Measurements from ENCODE around the gene PIGB.
A peak's percentile ranks its signal among the peaks of the same experiment; 100 is the strongest.
"Not testable (repeated sequence)": the region's sequence is repeated elsewhere in the genome, so short reads cannot be mapped to it uniquely, and the experiment has no call there.

PIGB gene

DNA sequence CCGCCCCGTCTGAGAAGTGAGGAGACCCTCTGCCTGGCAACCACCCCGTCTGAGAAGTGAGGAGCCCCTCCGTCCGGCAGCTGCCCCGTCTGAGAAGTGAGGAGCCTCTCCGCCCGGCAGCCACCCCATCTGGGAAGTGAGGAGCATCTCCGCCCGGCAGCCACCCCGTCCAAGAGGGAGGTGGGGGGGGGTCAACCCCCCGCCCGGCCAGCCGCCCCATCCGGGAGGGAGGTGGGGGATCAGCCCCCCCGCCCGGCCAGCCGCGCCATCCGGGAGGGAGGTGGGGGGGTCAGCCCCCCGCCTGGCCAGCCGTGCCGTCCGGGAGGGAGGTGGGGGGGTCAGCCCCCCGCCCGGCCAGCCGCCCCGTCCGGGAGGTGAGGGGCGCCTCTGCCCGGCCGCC, 16.2 kb upstream of the PIGB start:
- DNase-seq (ENCODE audit: low spot score): not testable (repeated sequence)

GRCh38 chr15:55319537-55320237, 665 bp downstream of the PIGB start:
- peak; percentile 53 for DNase-seq (ENCODE audit: low spot score)

DNA sequence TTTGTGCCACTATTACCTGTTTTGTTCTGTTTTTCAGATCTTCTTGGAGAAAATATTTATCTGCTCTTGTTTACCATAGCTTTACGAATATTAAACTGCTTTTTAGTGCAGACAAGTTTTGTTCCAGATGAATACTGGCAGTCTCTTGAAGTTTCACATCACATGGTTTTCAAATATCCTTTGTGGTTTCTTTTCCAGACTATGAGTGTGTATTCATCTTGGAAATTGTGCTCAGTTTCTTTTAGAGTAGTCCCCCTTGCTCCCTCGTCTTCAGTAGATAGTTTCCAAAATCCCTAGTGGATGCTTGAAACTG, 1.2 kb downstream of the PIGB start:
- peak; percentile 20 for DNase-seq (ENCODE audit: low spot score)

DNA sequence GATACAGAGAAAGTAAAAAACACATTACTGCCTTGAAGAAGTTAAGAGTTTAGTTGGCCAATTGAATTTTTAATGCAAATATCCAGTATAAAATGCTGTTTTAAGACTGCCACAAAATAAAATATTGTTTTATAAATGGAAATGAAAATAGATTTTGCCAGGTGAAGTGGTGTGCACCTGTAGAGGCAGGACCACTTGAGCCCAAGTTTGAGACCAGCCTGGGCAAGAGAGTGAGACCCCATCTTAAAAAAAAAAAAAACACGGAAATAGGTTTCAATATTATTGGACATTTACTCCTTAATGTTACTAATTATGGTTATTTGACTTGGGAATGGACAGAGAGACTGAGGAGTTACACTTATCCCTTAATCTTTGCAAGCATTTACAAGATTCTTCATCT, 1.9 kb downstream of the PIGB start:
- DNase-seq (ENCODE audit: low spot score): no peak

- DNase-seq (ENCODE audit: low spot score): no peak
Measured at GRCh38 chr15:55322467-55322866, 3.4 kb downstream of the PIGB start.

- DNase-seq (ENCODE audit: low spot score): no peak
Measured at GRCh38 chr15:55327387-55327786, 8.4 kb downstream of the PIGB start.

- no peak for DNase-seq (ENCODE audit: low spot score)
Measured at GRCh38 chr15:55334371-55334770, 15.3 kb downstream of the PIGB start.

- DNase-seq (ENCODE audit: low spot score): no peak
Measured at GRCh38 chr15:55334997-55335396, 16.0 kb downstream of the PIGB start.

- DNase-seq (ENCODE audit: low spot score): no peak
Measured at GRCh38 chr15:55337160-55337559, 18.1 kb downstream of the PIGB start.

DNA sequence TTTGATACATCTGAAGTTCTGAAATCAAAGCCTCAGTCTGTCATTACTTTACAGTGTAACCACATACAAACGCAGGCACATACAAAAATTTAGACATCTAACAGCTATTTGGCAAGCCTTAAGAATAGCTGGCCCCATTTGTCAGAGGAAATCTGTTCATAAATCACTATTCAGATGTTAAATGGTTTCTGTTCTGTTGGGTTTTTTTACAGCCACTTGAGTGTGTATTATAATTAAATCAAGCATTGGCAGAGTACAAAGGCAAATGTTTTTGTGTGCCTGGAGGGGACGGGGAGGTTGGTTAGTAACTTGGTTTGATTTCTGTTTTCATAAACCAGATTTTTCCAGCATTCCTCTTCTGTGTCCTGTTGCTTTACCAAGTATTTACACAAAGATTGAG, 24.1 kb downstream of the PIGB start:
- peak; percentile 20 for DNase-seq (ENCODE audit: low spot score)

- DNase-seq (ENCODE audit: low spot score): peak; percentile 55
Measured at GRCh38 chr15:55344206-55344605, 25.2 kb downstream of the PIGB start.

- DNase-seq (ENCODE audit: low spot score): no peak
Measured at GRCh38 chr15:55348281-55348778, 29.3 kb downstream of the PIGB start.

- DNase-seq (ENCODE audit: low spot score): no peak
Measured at GRCh38 chr15:55349282-55349681, 30.3 kb downstream of the PIGB start.

DNA sequence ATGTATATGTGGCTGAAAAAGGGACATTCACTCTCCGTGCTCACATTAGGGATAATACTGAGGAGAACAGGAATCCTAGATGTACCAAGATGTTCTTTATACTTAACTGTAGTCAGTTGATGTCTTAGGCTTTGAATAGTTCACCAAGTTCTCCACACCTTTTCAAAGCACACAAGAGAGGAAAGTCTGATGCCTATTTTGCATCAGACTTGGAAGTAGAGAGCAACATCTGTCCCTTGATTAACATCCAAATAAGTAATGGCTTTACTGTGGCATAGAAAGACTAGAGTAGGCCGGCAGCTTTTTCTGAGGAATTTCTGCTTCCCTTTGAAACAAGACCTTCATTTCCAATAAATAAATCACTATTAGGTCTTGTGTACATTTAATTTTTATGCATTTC, 34.0 kb downstream of the PIGB start:
- DNase-seq (ENCODE audit: low spot score): no peak

- no peak for DNase-seq (ENCODE audit: low spot score)
Measured at GRCh38 chr15:55356985-55357585, 38.1 kb downstream of the PIGB start.

DNA sequence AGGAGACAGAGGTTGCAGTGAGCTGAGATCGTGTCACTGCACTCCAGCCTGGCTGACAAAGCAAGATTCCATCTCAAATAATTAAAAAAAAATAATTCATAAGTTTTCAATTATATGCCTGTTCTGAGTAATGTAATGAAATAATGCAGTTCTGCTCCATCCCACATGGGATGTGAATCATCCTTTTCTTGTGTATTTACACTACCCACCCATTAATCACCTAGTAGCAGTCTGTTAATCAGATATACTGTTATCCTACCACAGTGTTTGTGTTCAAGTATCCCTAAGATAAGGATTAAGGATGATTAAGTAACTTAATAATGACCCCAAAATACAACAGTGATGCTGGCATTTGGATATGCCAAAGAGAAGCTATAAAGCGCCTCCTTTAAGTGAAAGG, 38.8 kb downstream of the PIGB start:
- peak; percentile 40 for DNase-seq (ENCODE audit: low spot score)

GRCh38 chr15:55358471-55358870, 39.4 kb downstream of the PIGB start:
- DNase-seq (ENCODE audit: low spot score): no peak

DNA sequence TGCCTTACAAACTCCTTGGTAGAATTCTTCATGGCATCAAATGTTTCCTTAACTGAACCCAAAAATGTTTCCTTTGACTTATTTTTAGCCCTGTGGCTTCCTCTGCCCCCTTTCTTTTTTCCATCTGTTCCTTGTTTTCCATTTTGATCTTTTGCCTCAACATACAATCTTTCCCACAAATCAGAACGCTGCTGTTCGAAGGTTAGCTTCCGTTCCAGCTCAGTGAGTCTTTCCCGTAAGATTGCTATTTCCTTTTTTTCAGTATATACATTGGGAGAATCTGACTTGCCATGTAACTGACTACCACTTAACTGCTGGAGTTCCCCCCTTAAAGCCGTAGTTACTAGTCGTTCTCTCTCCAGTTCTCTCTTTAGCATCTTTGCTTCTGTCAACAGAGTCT, 41.2 kb downstream of the PIGB start:
- DNase-seq (ENCODE audit: low spot score): no peak

GRCh38 chr15:55361048-55361447, 42.0 kb downstream of the PIGB start:
- no peak for DNase-seq (ENCODE audit: low spot score)

DNA sequence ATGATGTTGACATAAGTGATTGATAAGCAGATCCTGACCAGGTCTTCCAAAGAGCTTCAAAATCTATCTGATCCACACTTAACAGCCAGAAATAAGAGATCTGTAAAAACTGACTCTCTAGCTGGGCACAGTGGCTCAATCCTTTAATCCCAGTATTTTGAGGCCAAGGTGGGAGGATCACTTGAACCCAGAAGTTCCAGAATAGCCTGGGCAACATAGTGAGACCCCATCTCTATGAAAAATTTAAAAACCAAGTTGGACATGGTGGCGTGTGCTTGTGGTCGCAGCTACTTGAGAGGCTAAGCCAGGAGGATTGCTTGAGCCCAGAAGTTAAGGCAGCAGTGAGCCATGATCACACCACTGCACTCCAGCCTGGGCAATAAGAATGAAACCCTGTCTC, 43.6 kb downstream of the PIGB start:
- no peak for DNase-seq (ENCODE audit: low spot score)

GRCh38 chr15:55366981-55367380, 48.0 kb downstream of the PIGB start:
- no peak for DNase-seq (ENCODE audit: low spot score)

- no peak for DNase-seq (ENCODE audit: low spot score)
Measured at GRCh38 chr15:55372701-55373440, 53.8 kb downstream of the PIGB start.

DNA sequence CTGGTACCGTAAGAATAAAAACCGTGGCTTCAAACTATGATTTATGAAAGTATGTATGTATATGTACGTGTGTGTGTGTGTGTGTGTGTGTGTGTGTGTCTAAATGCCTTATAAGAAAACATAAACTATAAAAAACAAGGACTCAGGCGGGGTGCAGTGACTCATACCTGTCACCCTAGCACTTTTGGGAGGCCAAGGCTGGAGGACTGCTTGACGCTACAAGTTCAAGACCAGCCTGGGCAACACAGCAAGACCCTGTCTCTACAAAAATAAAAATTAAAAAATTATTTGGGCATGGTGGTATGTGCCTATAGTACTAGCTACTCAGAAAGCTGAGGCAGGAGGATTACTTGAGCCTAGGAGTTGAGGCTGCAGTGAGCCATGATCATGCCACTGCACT, 60.1 kb downstream of the PIGB start:
- DNase-seq (ENCODE audit: low spot score): no peak
